Skeletal muscle satellite cell (primary cell): ENCODE data around the gene SLC22A14.

ENCODE experiments used
- H3K27me3 ChIP-seq: 2 replicates; pipeline ENCODE4 v1.7.0; 2013; ENCODE audit warnings: low read length; ENCODE audit not compliant: control insufficient read depth, insufficient read depth
- H3K36me3 ChIP-seq: 2 replicates; pipeline ENCODE4 v1.7.0; 2013; ENCODE audit warnings: mild to moderate bottlenecking, control low read depth, low read length; ENCODE audit not compliant: insufficient read depth
- H3K4me1 ChIP-seq: 2 replicates; pipeline ENCODE4 v1.7.0; 2013; ENCODE audit warnings: low read length; ENCODE audit not compliant: control insufficient read depth, insufficient read depth
- H3K4me2 ChIP-seq: 2 replicates; pipeline ENCODE4 v1.7.0; 2013; ENCODE audit warnings: mild to moderate bottlenecking, low read length
- H3K4me3 ChIP-seq: 2 replicates; pipeline ENCODE4 v1.7.0; 2013; ENCODE audit warnings: low read length
- H3K9ac ChIP-seq: 2 replicates; pipeline ENCODE4 v1.7.0; 2013; ENCODE audit warnings: mild to moderate bottlenecking, low read depth, low read length, moderate library complexity
- H3K9me3 ChIP-seq: replicated peaks from 2 replicates; pipeline ENCODE4 v1.7.0; 2013; ENCODE audit warnings: mild to moderate bottlenecking, control low read depth, low read length

SLC22A14 gene

GRCh38 chr3:38334142-38335055 is 52.3 kb downstream of the SLC22A14 start:
- H3K36me3 ChIP-seq, result no peaks in the 10 kb centered on the region
- H3K4me1 ChIP-seq, result peaks cover 3% of the 10 kb centered on the region
- no peak overlapping the region for H3K9ac ChIP-seq
- no peak overlapping the region for H3K4me2 ChIP-seq
- H3K9me3 ChIP-seq, result no peaks in the 10 kb centered on the region
- H3K27me3 ChIP-seq, result peaks cover 2% of the 10 kb centered on the region
- no peak overlapping the region for H3K4me3 ChIP-seq

GRCh38 chr3:38335263-38335662 is 53.2 kb downstream of the SLC22A14 start:
- Histone ChIP-seq H3K27me3 (peaks cover 9% of the 10 kb centered on the region), H3K36me3 (no peaks in the 10 kb centered on the region), H3K4me2 (no peak overlapping the region), H3K4me3 (no peak overlapping the region), H3K9me3 (no peaks in the 10 kb centered on the region), H3K9ac (no peak overlapping the region), H3K4me1 (peaks cover 3% of the 10 kb centered on the region)

GRCh38 chr3:38337703-38338102 is 55.6 kb downstream of the SLC22A14 start:
- Histone ChIP-seq H3K4me1 (peaks cover 3% of the 10 kb centered on the region), H3K4me2 (no peak overlapping the region), H3K36me3 (no peaks in the 10 kb centered on the region), H3K27me3 (peaks cover 9% of the 10 kb centered on the region), H3K9me3 (no peaks in the 10 kb centered on the region), H3K9ac (no peak overlapping the region), H3K4me3 (no peak overlapping the region)

GRCh38 chr3:38343797-38344594 is 61.9 kb downstream of the SLC22A14 start:
- H3K9me3 ChIP-seq, result no peaks in the 10 kb centered on the region
- H3K4me1 ChIP-seq, result peaks cover 12% of the 10 kb centered on the region
- H3K9ac ChIP-seq, result no peak overlapping the region
- H3K4me2 ChIP-seq, result no peak overlapping the region
- peaks cover 9% of the 10 kb centered on the region for H3K27me3 ChIP-seq
- H3K4me3 ChIP-seq, result no peak overlapping the region
- H3K36me3 ChIP-seq, result no peaks in the 10 kb centered on the region

- Histone ChIP-seq H3K4me2 (peak overlapping the region; percentile 99), H3K36me3 (peaks cover 5% of the 10 kb centered on the region), H3K9ac (peak overlapping the region; percentile 81), H3K27me3 (no peaks in the 10 kb centered on the region), H3K4me1 (peaks cover 18% of the 10 kb centered on the region), H3K4me3 (peak overlapping the region; percentile 90), H3K9me3 (no peaks in the 10 kb centered on the region)
Observed at GRCh38 chr3:38345879-38346586, 63.9 kb downstream of the SLC22A14 start.

- peak within 1 kb of the TSS; percentile 90 for H3K4me3 ChIP-seq
- H3K36me3 ChIP-seq, result peaks cover 9% of the 10 kb centered on the region
Observed at GRCh38 chr3:38346587-38347410, 64.7 kb downstream of the SLC22A14 start, which contains the start of gene XYLB. TSS of gene XYLB (plus strand) at chr3:38346785. CDS start at chr3:38346869, 84 bp downstream.

GRCh38 chr3:38347421-38348200 is 65.5 kb downstream of the SLC22A14 start:
- Histone ChIP-seq H3K9ac (peak overlapping the region; percentile 81), H3K4me3 (peak overlapping the region; percentile 90), H3K4me1 (peaks cover 18% of the 10 kb centered on the region), H3K4me2 (peak overlapping the region; percentile 99), H3K9me3 (no peaks in the 10 kb centered on the region), H3K27me3 (no peaks in the 10 kb centered on the region), H3K36me3 (peaks cover 9% of the 10 kb centered on the region)

More at GRCh38 chr3:38346587-38347410, 64.7 kb downstream of the SLC22A14 start, which contains the start of gene XYLB:
- H3K4me2 ChIP-seq, result peak within 1 kb of the TSS; percentile 99
- no peaks in the 10 kb centered on the region for H3K9me3 ChIP-seq
- H3K27me3 ChIP-seq, result no peaks in the 10 kb centered on the region
- peak within 1 kb of the TSS; percentile 81 for H3K9ac ChIP-seq
- peaks cover 18% of the 10 kb centered on the region for H3K4me1 ChIP-seq

- H3K4me3 ChIP-seq, result no peak overlapping the region
- no peaks in the 10 kb centered on the region for H3K27me3 ChIP-seq
Observed at GRCh38 chr3:38348903-38349302, 66.8 kb downstream of the SLC22A14 start.

GRCh38 chr3:38349684-38350359 is 67.7 kb downstream of the SLC22A14 start:
- no peak overlapping the region for H3K4me3 ChIP-seq

More at GRCh38 chr3:38348903-38349302, 66.8 kb downstream of the SLC22A14 start:
- Histone ChIP-seq H3K9me3 (no peaks in the 10 kb centered on the region), H3K4me1 (peaks cover 18% of the 10 kb centered on the region), H3K9ac (no peak overlapping the region), H3K36me3 (peaks cover 9% of the 10 kb centered on the region), H3K4me2 (no peak overlapping the region)

More at GRCh38 chr3:38349684-38350359, 67.7 kb downstream of the SLC22A14 start:
- Histone ChIP-seq H3K9me3 (no peaks in the 10 kb centered on the region), H3K4me1 (peaks cover 19% of the 10 kb centered on the region), H3K36me3 (peaks cover 9% of the 10 kb centered on the region), H3K9ac (no peak overlapping the region), H3K4me2 (no peak overlapping the region), H3K27me3 (no peaks in the 10 kb centered on the region)
